H1 (cell line): ENCODE measurements around the gene MTG1. TPM values are rescaled to one million over a fixed set of nuclear protein-coding genes. Genes with fewer than 3 reads are reported as not detected.

Source experiments
- CTCF ChIA-PET: fragments of 300-600 bp; sonication (Branson Sonifier 250); formaldehyde crosslinking; loops from one replicate; lab custom pipeline; 2021; ENCODE audit not compliant: partially characterized antibody; lab: Charles Lee
- POLR2A ChIA-PET: fragments of 300-600 bp; sonication (Branson Sonifier 250); formaldehyde crosslinking; loops from one replicate; lab custom pipeline; 2021; ENCODE audit warnings: inconsistent platforms; ENCODE audit not compliant: partially characterized antibody; lab: Charles Lee
- DNase-seq, 2 experiments: peaks; one replicate each; pipeline versions ENCODE4 v3.0.0 to v3.0.0-alpha.2; 2010 to 2022; ENCODE audit warnings: low spot score in 2 of 2, low read depth in 1 of 2, mixed read lengths in 1 of 2
- FAIRE-seq: peaks from 2 replicates; lab custom pipeline; 2011; peaks lifted over from hg19 to GRCh38; lab: Jason Lieb, UNC
- H2AFZ ChIP-seq: 2 replicates; pipeline ENCODE4 v1.8.1; 2012; ENCODE audit warnings: low read length, inconsistent platforms
- H2AK5ac ChIP-seq: 2 replicates; pipeline ENCODE4 v1.6.1; 2013; ENCODE audit warnings: low read depth, low read length
- H2BK120ac ChIP-seq: replicated peaks from 2 replicates; pipeline ENCODE3; 2013; ENCODE audit warnings: low read depth, low read length, inconsistent platforms
- H2BK12ac ChIP-seq: 2 replicates; pipeline ENCODE4 v1.6.1; 2013; ENCODE audit warnings: low read depth, low read length
- H2BK15ac ChIP-seq: 2 replicates; pipeline ENCODE4 v1.6.1; 2013; ENCODE audit warnings: low read length
- H2BK20ac ChIP-seq: 2 replicates; pipeline ENCODE4 v1.6.1; 2013; ENCODE audit warnings: low read length
- H2BK5ac ChIP-seq: 2 replicates; pipeline ENCODE4 v1.6.1; 2013; ENCODE audit warnings: low read depth, low read length
- H3K14ac ChIP-seq: 2 replicates; pipeline ENCODE4 v1.6.1; 2013; ENCODE audit warnings: inconsistent platforms; ENCODE audit not compliant: insufficient read length
- H3K18ac ChIP-seq: 2 replicates; pipeline ENCODE4 v1.6.1; 2013; ENCODE audit warnings: low read length; ENCODE audit errors: extremely low read depth
- H3K23ac ChIP-seq: 2 replicates; pipeline ENCODE4 v1.6.1; 2013; ENCODE audit warnings: inconsistent platforms; ENCODE audit not compliant: insufficient read length
- H3K23me2 ChIP-seq: 2 replicates; pipeline ENCODE4 v1.6.1; 2013; ENCODE audit warnings: low read depth, low read length
- H3K27ac ChIP-seq: 2 replicates; pipeline ENCODE4 v1.6.1; 2011; ENCODE audit warnings: low read depth, low read length, inconsistent platforms
- H3K27me3 ChIP-seq, 4 experiments: replicated peaks in 1 of 4; 1 replicate in 1 of 4; 2 replicates in 3 of 4; pipeline versions ENCODE4 v1.6.1 to v1.8.1; 2011 to 2013; ENCODE audit warnings: low read length in 3 of 4, mild to moderate bottlenecking in 3 of 4, inconsistent platforms in 2 of 4, mixed read lengths in 2 of 4, moderate library complexity in 1 of 4; ENCODE audit not compliant: control insufficient read depth in 3 of 4, insufficient read depth in 3 of 4; ENCODE audit errors: extremely low read depth in 1 of 4
- H3K36me3 ChIP-seq, 4 experiments: 2 replicates each; pipeline versions ENCODE4 v1.6.1 to v1.8.1; 2011 to 2013; ENCODE audit warnings: mild to moderate bottlenecking in 4 of 4, low read length in 3 of 4, moderate library complexity in 2 of 4, control low read depth in 1 of 4, inconsistent platforms in 1 of 4; ENCODE audit not compliant: insufficient read depth in 4 of 4, control insufficient read depth in 2 of 4
- H3K4ac ChIP-seq: replicated peaks from 2 replicates; pipeline ENCODE3; 2013; ENCODE audit warnings: low read length, low read depth, mixed read lengths, inconsistent platforms; ENCODE audit not compliant: insufficient read length
- H3K4me1 ChIP-seq, 4 experiments: replicated peaks in 1 of 4; 1 replicate in 1 of 4; 2 replicates in 3 of 4; pipeline versions ENCODE4 v1.6.1 to v1.8.1; 2011 to 2013; ENCODE audit warnings: low read length in 3 of 4, inconsistent platforms in 2 of 4, mixed read lengths in 1 of 4; ENCODE audit not compliant: insufficient read depth in 4 of 4, control insufficient read depth in 3 of 4
- H3K4me2 ChIP-seq, 2 experiments: 2 replicates each; pipeline versions ENCODE4 v1.6.1 to v1.8.1; 2011 to 2013; ENCODE audit warnings: low read depth in 2 of 2, low read length in 2 of 2, control low read depth in 1 of 2, inconsistent platforms in 1 of 2, mild to moderate bottlenecking in 1 of 2; ENCODE audit not compliant: insufficient read depth in 1 of 2
- H3K4me3 ChIP-seq, 4 experiments: fragments of 200-600, 300-600 bp in 1 of 4; sonication (generic), shearing (Covaris generic), sonication (Bioruptor Twin) in 1 of 4; 2 replicates each; pipeline versions ENCODE4 v1.5.1 to v1.8.1; 2011 to 2016; ENCODE audit warnings: low read length in 4 of 4, low read depth in 3 of 4, control low read depth in 2 of 4, inconsistent platforms in 2 of 4, mild to moderate bottlenecking in 2 of 4, mixed read lengths in 1 of 4, moderate library complexity in 1 of 4; ENCODE audit not compliant: insufficient read depth in 2 of 4; ENCODE audit errors: extremely low read depth in 1 of 4
- H3K56ac ChIP-seq: replicated peaks from 2 replicates; pipeline ENCODE3; 2013; ENCODE audit warnings: low read depth, mild to moderate bottlenecking, mixed read lengths, low read length, inconsistent platforms; ENCODE audit not compliant: insufficient read length
- H3K79me1 ChIP-seq: 2 replicates; pipeline ENCODE4 v1.6.1; 2013; ENCODE audit warnings: low read depth, low read length, control low read depth
- H3K79me2 ChIP-seq, 2 experiments: 2 replicates each; pipeline versions ENCODE4 v1.6.1 to v1.8.1; 2012 to 2013; ENCODE audit warnings: low read length in 2 of 2, mild to moderate bottlenecking in 2 of 2, inconsistent platforms in 1 of 2; ENCODE audit not compliant: insufficient read depth in 2 of 2, control insufficient read depth in 1 of 2
- H3K9ac ChIP-seq, 4 experiments: replicated peaks in 1 of 4; 1 replicate in 1 of 4; 2 replicates in 3 of 4; pipeline versions ENCODE4 v1.6.1 to v1.8.1; 2011 to 2013; ENCODE audit warnings: low read depth in 3 of 4, low read length in 3 of 4, control low read depth in 2 of 4, mild to moderate bottlenecking in 2 of 4, moderate library complexity in 2 of 4, inconsistent platforms in 1 of 4; ENCODE audit errors: extremely low read depth in 1 of 4
- H3K9me3 ChIP-seq, 2 experiments: 2 replicates each; pipeline versions ENCODE4 v1.6.1 to v1.8.1; 2012 to 2013; ENCODE audit warnings: mild to moderate bottlenecking in 2 of 2, moderate library complexity in 2 of 2, control low read depth in 1 of 2, inconsistent platforms in 1 of 2, low read depth in 1 of 2, low read length in 1 of 2, mixed read lengths in 1 of 2; ENCODE audit not compliant: insufficient read depth in 2 of 2
- H4K20me1 ChIP-seq, 2 experiments: replicated peaks in 1 of 2; 2 replicates each; pipeline versions ENCODE3 to v1.8.1; 2011 to 2013; ENCODE audit warnings: inconsistent platforms in 2 of 2, low read length in 2 of 2, mild to moderate bottlenecking in 1 of 2; ENCODE audit not compliant: insufficient read depth in 2 of 2, control insufficient read depth in 1 of 2
- H4K5ac ChIP-seq: 2 replicates; pipeline ENCODE4 v1.6.1; 2013; ENCODE audit warnings: low read length, low read depth, mixed read lengths, inconsistent platforms; ENCODE audit not compliant: insufficient read length
- H4K8ac ChIP-seq: 2 replicates; pipeline ENCODE4 v1.8.0; 2013; ENCODE audit warnings: mild to moderate bottlenecking, moderate library complexity, low read length, inconsistent platforms; ENCODE audit not compliant: insufficient read depth; ENCODE audit errors: extremely low read depth
- H4K91ac ChIP-seq: replicated peaks from 2 replicates; pipeline ENCODE3; 2013; ENCODE audit warnings: low read length, mixed read lengths, inconsistent platforms; ENCODE audit not compliant: insufficient read length
- KDM1A ChIP-seq: fragments of 200-600, 300-600 bp; sonication (generic); IDR thresholded peaks from 2 replicates; pipeline ENCODE4 v1.7.1; 2016; ENCODE audit warnings: mild to moderate bottlenecking, low read length, borderline replicate concordance
- MAFK ChIP-seq: IDR thresholded peaks from 2 replicates; pipeline ENCODE4 v1.6.1; 2012; ENCODE audit warnings: low read depth, mild to moderate bottlenecking, improper control_type of control experiment, low read length
- NANOG ChIP-seq: IDR thresholded peaks from 2 replicates; pipeline ENCODE4 v1.6.1; 2011; ENCODE audit warnings: low read length, low read depth, mild to moderate bottlenecking, inconsistent platforms; ENCODE audit not compliant: insufficient read depth, poor library complexity, severe bottlenecking
- NRF1 ChIP-seq: IDR thresholded peaks from 2 replicates; pipeline ENCODE4 v1.6.1; 2011; ENCODE audit warnings: mild to moderate bottlenecking, low read depth, low read length, improper control_type of control experiment
- RBBP5 ChIP-seq: IDR thresholded peaks from 2 replicates; pipeline ENCODE4 v1.7.1; 2012; ENCODE audit warnings: low read depth, mild to moderate bottlenecking, inconsistent platforms, low read length, moderate library complexity, borderline replicate concordance
- RNF2 ChIP-seq: fragments of 200-900, 300-1000 bp; sonication (generic); IDR thresholded peaks from 2 replicates; pipeline ENCODE4 v1.7.1; 2016; ENCODE audit warnings: borderline replicate concordance, low read depth, mild to moderate bottlenecking, antibody characterized with exemption, low read length; ENCODE audit not compliant: poor library complexity, severe bottlenecking; ENCODE audit errors: missing control alignments
- SIN3A ChIP-seq, 2 experiments: IDR thresholded peaks in 1 of 2; conservative IDR thresholded peaks in 1 of 2; 2 replicates each; pipeline ENCODE4 v1.6.1; 2011 to 2012; ENCODE audit warnings: low read length in 2 of 2, improper control_type of control experiment in 1 of 2, low read depth in 1 of 2, mild to moderate bottlenecking in 1 of 2
- SIRT6 ChIP-seq: IDR thresholded peaks from one replicate; pipeline ENCODE4 v1.7.1; 2012; ENCODE audit warnings: low read length, inconsistent platforms
- SP1 ChIP-seq: IDR thresholded peaks from 2 replicates; pipeline ENCODE4 v1.6.1; 2011; ENCODE audit warnings: low read depth, low read length
- USF2 ChIP-seq: IDR thresholded peaks from 2 replicates; pipeline ENCODE4 v1.6.1; 2011; ENCODE audit warnings: low read length, improper control_type of control experiment
- WGBS, 2 experiments: shearing (Covaris generic) in 1 of 2; methylation state at CpG; one replicate each; pipeline versions ENCODE4 v1.1.6 to v1.1.7; 2013 to 2015; ENCODE audit warnings: low lambda C conversion rate in 2 of 2, mixed read lengths in 2 of 2, inconsistent platforms in 1 of 2, low coverage in 1 of 2, missing lambda C conversion rate in 1 of 2; ENCODE audit not compliant: insufficient replicate concordance in 2 of 2, insufficient coverage in 1 of 2, insufficient read length in 1 of 2; ENCODE audit errors: extremely low coverage in 1 of 2, missing lambda C conversion rate in 1 of 2; 5-methylcytosine and 5-hydroxymethylcytosine counted together
- polyA plus RNA-seq, 7 experiments: library from polyadenylated mRNA; depleted of rRNA in 3 of 7; stranded (reverse) in 5 of 7; unstranded in 2 of 7; fragments of >200 nt in 5 of 7; fragments of 200-250 nt in 2 of 7; gene quantifications; 1 replicate in 5 of 7; 2 replicates in 1 of 7; 4 replicates in 1 of 7; pipeline versions ENCODE4 v1.2.1 to v1.2.3, GENCODE V29; 2011 to 2013; ENCODE audit warnings: missing spikeins in 2 of 7, mixed read lengths in 2 of 7
- total RNA-seq: library from RNA; stranded (reverse); fragmentation: NEBNext Ultra II Directional; extraction: Animal tissue kit (Norgen Biotek cat#: 25700); gene quantifications from 2 replicates; pipeline ENCODE4 v1.2.1, GENCODE V29; 2021

MTG1 gene
- total and polyA plus RNA-seq, 2 of the 8 experiments (the other 6 are each of a cell fraction or from before 2014, with no cell fraction given) = 56.6 to 81.6 TPM

DNA sequence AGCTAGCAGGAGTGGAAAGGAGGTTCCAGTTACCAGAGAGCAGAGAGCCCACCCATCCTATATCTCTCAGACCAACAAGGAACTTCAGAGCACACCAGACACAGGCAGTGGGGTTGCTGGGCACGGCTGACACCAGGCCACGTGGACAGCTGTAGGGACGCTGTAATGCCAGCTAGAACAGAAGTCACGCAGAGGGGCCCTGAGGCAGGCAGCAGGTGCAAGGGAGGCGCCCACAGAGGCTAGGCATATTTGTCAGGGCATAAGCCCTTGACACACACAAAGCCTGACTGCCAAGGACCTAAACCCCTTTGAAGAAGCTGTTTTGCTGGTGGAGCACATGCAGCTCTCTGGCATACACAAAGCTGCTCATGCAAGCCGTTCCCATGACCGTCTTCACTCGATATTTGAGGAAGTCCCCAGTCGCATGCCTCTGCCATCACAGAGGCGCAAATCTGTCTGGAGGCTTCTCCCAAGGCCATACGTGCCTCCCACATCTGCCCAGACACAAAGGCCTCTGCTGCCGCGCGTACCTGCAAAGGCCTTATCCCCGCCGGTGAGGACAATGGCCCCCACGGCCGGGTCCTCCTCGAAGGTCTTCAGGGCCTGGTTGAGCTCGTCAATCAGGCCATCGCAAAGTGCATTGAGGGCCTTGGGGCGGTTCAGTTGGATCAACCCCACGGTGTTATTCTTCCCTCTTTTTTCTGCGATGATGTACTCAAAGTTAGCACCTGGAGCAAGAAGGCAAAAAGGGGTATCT is 23.7 kb upstream of the MTG1 start:
- Histone ChIP-seq H3K4ac (no peak overlapping the region), H3K27ac (no peak overlapping the region), H3K9ac (no peak overlapping the region), H3K18ac (no peak overlapping the region), H3K56ac (no peak overlapping the region), H3K23ac (no peak overlapping the region), H2BK5ac (no peak overlapping the region), H2BK15ac (no peak overlapping the region), H3K23me2 (peaks cover 1% of the 10 kb centered on the region; the same call in 1 of the 2 replicates), H3K9me3 (no peaks in the 10 kb centered on the region), H3K79me1 (peaks cover 7% of the 10 kb centered on the region), H2BK120ac (no peak overlapping the region), H3K36me3 (peaks cover 21 to 40% (median 37%) of the 10 kb centered on the region in 4 experiments), H2BK12ac (no peak overlapping the region), H3K4me3 (no peak overlapping the region), H3K4me2 (no peak overlapping the region), H4K5ac (no peak overlapping the region), H2AFZ (no peak overlapping the region), H4K8ac (no peak overlapping the region; the same call in 1 of the 2 replicates), H2BK20ac (no peak overlapping the region), H3K27me3 (peaks cover 0 to 6% (median 4%) of the 10 kb centered on the region in 4 experiments; a peak in 3 of 7 replicates), H3K79me2 (peaks cover 0 to 3% of the 10 kb centered on the region in 2 experiments; a peak in 2 of 4 replicates), H4K20me1 (peaks cover 3 to 12% of the 10 kb centered on the region in 2 experiments), H4K91ac (no peak overlapping the region), H3K4me1 (no peaks in the 10 kb centered on the region; a peak in 2 of 7 replicates), H3K14ac (no peak overlapping the region), H2AK5ac (no peak overlapping the region)
- 93% methylated on average over 24 of the region's 24 CpGs; no CpG with 5 or more reads in 1 of the 2 experiments for WGBS, 2 experiments
- POLR2A ChIA-PET = interaction anchor here (1.0 to 2.6 kb wide), 4 partner anchors 9 to 24 kb away, joined by 3 to 11 read pairs (median 4); partner anchors contain the start of genes MTG1 and PRAP1
- FAIRE-seq (no peak), DNase-seq (no peak)
- CTCF ChIA-PET = interaction anchor here (1.5 to 2.6 kb wide), 5 partner anchors 9 to 56 kb away, joined by 4 to 9 read pairs (median 5); partner anchors contain the start of gene FUOM
- TF ChIP-seq KDM1A = no peak
- TF ChIP-seq RNF2 = no peak
- TF ChIP-seq NRF1 = no peak
- TF ChIP-seq SIN3A (conservative IDR thresholded peaks at IDR 0.05 in 1 of 2, IDR thresholded peaks at IDR 0.05 in 1 of 2; ENCODE audit: low read depth in 1 of 2, low read length in 2 of 2) = no peak
- TF ChIP-seq RBBP5 = no peak
- TF ChIP-seq USF2 = no peak
- no peak for TF ChIP-seq SIRT6
- TF ChIP-seq MAFK = no peak
- no peak for TF ChIP-seq NANOG
- no peak for TF ChIP-seq SP1
